ENCODE data around the gene CLDN19.

The CLDN19 gene

DNA sequence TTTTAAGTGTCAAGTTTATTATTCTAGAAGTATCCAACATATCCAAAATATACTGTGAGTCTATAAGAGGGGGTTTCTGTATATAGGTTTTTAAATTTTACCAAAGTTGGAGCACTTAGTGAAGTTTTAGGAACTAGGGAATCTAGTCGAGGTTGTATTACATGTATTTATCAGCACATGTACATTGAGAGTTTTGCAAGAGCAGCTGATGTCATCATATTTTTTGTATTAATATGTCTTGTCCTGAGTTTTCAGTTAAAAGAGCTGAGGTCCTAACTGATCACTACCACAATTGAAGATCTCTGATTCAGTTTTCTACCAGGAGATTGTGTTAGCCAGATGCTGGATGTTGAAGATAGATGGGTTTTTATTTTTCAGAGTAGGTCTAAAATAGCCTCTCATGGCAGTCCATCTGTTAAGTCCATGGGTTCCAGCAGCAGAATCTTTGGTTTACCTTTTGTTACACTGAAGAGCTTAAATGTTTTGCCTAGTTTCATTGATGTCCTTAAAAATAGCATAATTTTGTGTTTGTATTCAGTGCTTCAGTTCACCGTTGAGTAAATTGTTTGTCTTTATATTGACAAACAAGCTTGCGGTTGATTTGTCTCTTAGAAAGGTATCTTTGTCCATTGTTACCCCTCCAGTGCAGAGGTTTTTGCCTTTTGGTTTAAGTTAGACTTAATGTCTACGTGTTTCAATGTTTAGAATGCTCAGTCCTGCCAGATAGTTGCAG lies 41.8 kb downstream of the CLDN19 start:
- no peaks in the 10 kb centered on the region for H3K4me1 ChIP-seq (ENCODE audit: insufficient read depth, low read length)
- no peak overlapping the region for H3K4me3 ChIP-seq (ENCODE audit: low read length)
- H2AFZ ChIP-seq (ENCODE audit: low read depth, low read length) = no peak overlapping the region
- no peaks in the 10 kb centered on the region for H3K27me3 ChIP-seq (ENCODE audit: insufficient read depth, low read length)
- peaks cover 95% of the 10 kb centered on the region for H3K36me3 ChIP-seq (ENCODE audit: insufficient read depth, low read length)
- no peaks in the 10 kb centered on the region for H3K9me3 ChIP-seq (ENCODE audit: low read length)

DNA sequence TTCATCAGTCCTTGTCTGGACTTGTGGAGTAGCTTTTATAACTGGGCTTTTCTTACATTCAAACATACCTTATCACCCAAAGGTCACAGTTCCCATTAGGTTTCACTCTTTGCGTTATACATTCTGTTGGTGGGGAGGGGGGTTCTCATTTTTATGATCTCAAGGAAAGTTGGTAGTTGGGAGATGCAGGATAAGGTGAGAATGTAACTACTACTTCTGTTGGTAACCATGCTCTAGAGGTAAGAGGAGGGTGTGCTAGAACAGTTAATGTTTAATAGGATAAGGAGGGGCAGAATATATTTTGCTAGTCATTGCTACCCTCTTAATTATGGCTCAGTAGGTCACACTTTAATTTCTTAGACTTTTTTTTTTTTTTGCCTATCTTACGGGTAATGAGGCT lies 47.1 kb downstream of the CLDN19 start:
- no peaks in the 10 kb centered on the region for H3K27me3 ChIP-seq (ENCODE audit: insufficient read depth, low read length)
- H3K9me3 ChIP-seq (ENCODE audit: low read length) = no peaks in the 10 kb centered on the region
- H3K4me1 ChIP-seq (ENCODE audit: insufficient read depth, low read length) = peaks cover 7% of the 10 kb centered on the region
- no peak overlapping the region for H3K4me3 ChIP-seq (ENCODE audit: low read length)
- H3K36me3 ChIP-seq (ENCODE audit: insufficient read depth, low read length) = peaks cover 61% of the 10 kb centered on the region
- H2AFZ ChIP-seq (ENCODE audit: low read depth, low read length) = no peak overlapping the region

DNA sequence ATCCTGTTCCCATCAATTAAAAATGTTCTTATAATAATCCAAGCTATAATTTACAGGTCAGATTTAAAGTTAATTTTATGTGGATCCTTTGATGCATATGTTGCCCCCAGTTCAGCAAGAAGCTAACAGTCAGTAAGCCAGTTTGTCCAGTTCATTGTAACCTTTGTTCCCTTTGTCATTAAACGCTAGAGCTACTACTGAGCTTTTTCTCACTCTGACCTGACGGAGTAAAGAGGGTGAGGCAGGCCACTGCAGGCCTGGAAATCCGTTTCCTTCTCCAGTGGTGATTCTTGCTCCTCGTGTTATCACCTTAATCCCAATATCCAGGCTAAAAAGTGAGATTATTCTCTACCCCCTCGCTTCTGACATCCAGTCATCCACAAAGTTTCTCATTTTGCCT lies 47.6 kb downstream of the CLDN19 start:
- Histone ChIP-seq H3K4me1 (ENCODE audit: insufficient read depth, low read length) (peaks cover 7% of the 10 kb centered on the region), H3K36me3 (ENCODE audit: insufficient read depth, low read length) (peaks cover 61% of the 10 kb centered on the region), H3K4me3 (ENCODE audit: low read length) (no peak overlapping the region)

DNA sequence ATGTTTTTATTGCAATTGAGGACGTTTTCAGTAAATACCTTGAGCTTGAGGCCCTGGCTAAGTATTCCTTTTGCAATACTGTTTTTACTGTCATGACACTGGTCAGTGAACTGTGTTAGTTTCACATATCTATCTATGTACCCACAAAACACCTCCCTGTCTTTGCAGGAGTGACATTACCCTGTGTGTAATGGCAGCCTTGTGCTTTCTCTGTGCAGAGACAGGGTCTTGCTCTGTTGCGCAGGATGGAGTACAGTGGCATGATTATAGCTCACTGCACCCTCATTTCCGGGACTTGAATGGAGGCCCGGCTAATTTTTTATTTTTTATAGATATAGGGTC lies 48.9 kb downstream of the CLDN19 start:
- Histone ChIP-seq H3K4me3 (ENCODE audit: low read length) (no peak overlapping the region), H3K36me3 (ENCODE audit: insufficient read depth, low read length) (peaks cover 56% of the 10 kb centered on the region), H3K27me3 (ENCODE audit: insufficient read depth, low read length) (no peaks in the 10 kb centered on the region), H2AFZ (ENCODE audit: low read depth, low read length) (no peak overlapping the region), H3K9me3 (ENCODE audit: low read length) (no peaks in the 10 kb centered on the region), H3K4me1 (ENCODE audit: insufficient read depth, low read length) (peaks cover 11% of the 10 kb centered on the region)

More for the DNA sequence above, 47.6 kb downstream of the CLDN19 start:
- no peaks in the 10 kb centered on the region for H3K9me3 ChIP-seq (ENCODE audit: low read length)
- no peaks in the 10 kb centered on the region for H3K27me3 ChIP-seq (ENCODE audit: insufficient read depth, low read length)
- no peak overlapping the region for H2AFZ ChIP-seq (ENCODE audit: low read depth, low read length)

DNA sequence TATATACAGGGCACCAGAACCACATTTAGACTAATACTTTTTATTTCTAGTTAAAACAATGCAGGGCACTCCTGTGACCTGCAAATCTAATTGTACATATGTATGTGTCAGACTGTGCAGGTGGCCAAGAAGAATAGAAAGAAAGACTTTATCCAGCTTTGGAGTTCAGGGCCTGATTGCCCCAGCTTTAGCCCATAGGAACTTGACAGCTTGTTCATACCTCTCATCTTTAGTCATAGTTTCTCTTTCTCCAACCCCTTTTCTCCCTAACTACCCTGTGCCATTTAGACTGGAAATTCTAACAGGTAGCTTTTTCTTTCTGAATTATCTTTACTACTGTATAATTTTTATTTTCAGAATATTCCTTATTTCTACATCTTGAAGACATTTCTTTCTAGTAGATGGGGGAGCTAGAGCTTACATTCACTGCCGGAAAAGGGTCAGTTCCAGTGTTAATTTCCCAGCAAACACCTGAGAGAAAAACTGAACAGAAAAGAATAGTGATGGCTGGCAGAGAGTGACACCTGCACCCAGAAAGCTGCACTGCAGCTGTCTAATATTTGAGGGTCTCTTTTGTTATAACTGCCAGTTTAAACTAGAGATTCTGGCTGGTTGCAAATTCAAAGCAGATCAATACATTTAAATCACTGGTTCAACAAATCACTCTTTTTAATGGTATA lies 49.4 kb downstream of the CLDN19 start:
- Histone ChIP-seq H2AFZ (ENCODE audit: low read depth, low read length) (no peak overlapping the region), H3K4me1 (ENCODE audit: insufficient read depth, low read length) (peaks cover 15% of the 10 kb centered on the region), H3K27me3 (ENCODE audit: insufficient read depth, low read length) (no peaks in the 10 kb centered on the region), H3K9me3 (ENCODE audit: low read length) (no peaks in the 10 kb centered on the region), H3K36me3 (ENCODE audit: insufficient read depth, low read length) (peaks cover 51% of the 10 kb centered on the region), H3K4me3 (ENCODE audit: low read length) (no peak overlapping the region)

DNA sequence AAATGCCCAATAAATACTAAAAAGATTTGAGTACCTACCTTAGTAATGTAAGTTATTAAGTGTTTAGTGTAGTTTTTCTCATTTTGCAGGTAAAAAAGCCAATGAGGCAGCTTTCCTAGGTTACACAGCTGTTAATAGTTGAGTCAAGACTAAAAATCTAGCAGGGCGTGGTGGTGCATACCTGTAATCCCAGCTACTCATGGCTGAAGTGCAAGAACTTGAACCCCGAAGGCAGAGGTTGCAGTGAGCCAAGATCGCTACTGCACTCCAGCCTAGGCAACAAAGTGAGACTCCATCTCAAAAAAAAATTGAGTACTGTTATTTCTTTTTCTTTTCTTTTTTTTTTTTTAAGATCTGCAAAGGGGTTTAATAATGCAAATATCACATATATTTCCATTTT lies 50.1 kb downstream of the CLDN19 start:
- peaks cover 49% of the 10 kb centered on the region for H3K36me3 ChIP-seq (ENCODE audit: insufficient read depth, low read length)

DNA sequence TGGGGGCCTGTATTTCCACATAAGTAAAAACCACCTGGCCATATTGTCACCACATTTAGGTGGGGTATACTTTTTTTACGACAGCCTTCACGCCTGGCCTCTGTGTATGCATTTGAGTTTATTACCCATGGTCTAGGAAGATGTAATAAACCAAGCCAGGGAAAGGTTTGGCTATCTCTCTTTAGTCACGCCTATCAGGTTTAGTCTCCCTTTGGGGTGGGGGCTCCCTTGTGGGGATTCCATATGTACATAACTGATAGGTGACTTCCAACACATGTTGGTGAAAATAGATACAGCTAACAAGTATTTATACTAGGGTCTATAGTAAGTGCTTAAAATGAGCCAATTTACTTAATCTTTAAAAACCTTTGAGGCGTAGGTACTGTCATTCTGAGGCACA lies 53.6 kb downstream of the CLDN19 start:
- H3K4me3 ChIP-seq (ENCODE audit: low read length) = no peak overlapping the region
- H3K4me1 ChIP-seq (ENCODE audit: insufficient read depth, low read length) = peaks cover 36% of the 10 kb centered on the region
- H2AFZ ChIP-seq (ENCODE audit: low read depth, low read length) = no peak overlapping the region
- H3K27me3 ChIP-seq (ENCODE audit: insufficient read depth, low read length) = no peaks in the 10 kb centered on the region
- peaks cover 42% of the 10 kb centered on the region for H3K36me3 ChIP-seq (ENCODE audit: insufficient read depth, low read length)
- no peaks in the 10 kb centered on the region for H3K9me3 ChIP-seq (ENCODE audit: low read length)

More for the DNA sequence above, 50.1 kb downstream of the CLDN19 start:
- Histone ChIP-seq H3K9me3 (ENCODE audit: low read length) (no peaks in the 10 kb centered on the region), H3K27me3 (ENCODE audit: insufficient read depth, low read length) (no peaks in the 10 kb centered on the region), H3K4me1 (ENCODE audit: insufficient read depth, low read length) (peaks cover 21% of the 10 kb centered on the region), H3K4me3 (ENCODE audit: low read length) (no peak overlapping the region), H2AFZ (ENCODE audit: low read depth, low read length) (no peak overlapping the region)

DNA sequence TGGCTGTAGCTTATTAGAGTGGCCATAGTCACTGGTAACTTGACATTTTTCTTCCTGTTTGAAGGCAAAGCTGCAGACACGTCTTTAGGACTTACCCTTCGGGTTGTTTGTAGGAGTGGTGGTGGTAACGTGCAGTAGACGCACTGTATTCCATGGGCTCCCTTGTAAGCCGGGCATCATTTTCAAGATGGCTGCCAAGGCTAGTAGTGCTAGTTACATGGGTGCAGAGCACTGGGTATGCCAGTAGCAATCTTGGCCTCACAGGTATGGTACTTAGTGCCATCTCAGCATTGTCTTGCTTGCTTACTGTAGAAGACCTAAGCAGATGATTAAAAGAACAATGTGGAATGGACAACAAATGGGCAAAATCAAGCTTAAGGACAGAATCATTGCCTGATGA lies 55.9 kb downstream of the CLDN19 start:
- H3K4me3 ChIP-seq (ENCODE audit: low read length) = peak overlapping the region; percentile 64
- no peak overlapping the region for H2AFZ ChIP-seq (ENCODE audit: low read depth, low read length)
- H3K36me3 ChIP-seq (ENCODE audit: insufficient read depth, low read length) = peaks cover 39% of the 10 kb centered on the region
- no peaks in the 10 kb centered on the region for H3K9me3 ChIP-seq (ENCODE audit: low read length)
- H3K4me1 ChIP-seq (ENCODE audit: insufficient read depth, low read length) = peaks cover 51% of the 10 kb centered on the region
- H3K27me3 ChIP-seq (ENCODE audit: insufficient read depth, low read length) = no peaks in the 10 kb centered on the region
